GM12891 (cell line): ENCODE data around the gene DSTN.

ENCODE experiments used
- PAX5 ChIP-seq: IDR thresholded peaks from 2 replicates; pipeline ENCODE4 v1.6.1; 2011; ENCODE audit warnings: low read length, moderate library complexity, mild to moderate bottlenecking; ENCODE audit not compliant: insufficient read depth, severe bottlenecking
- POLR2A ChIP-seq: IDR thresholded peaks from 2 replicates; pipeline ENCODE4 v1.6.1; 2011; ENCODE audit warnings: low read depth, low read length, control low read depth
- POLR2AphosphoS5 ChIP-seq: IDR thresholded peaks from 2 replicates; pipeline ENCODE4 v1.6.1; 2011; ENCODE audit warnings: low read depth, low read length, control low read depth
- SPI1 ChIP-seq: IDR thresholded peaks from 2 replicates; pipeline ENCODE4 v1.6.1; 2011; ENCODE audit warnings: low read depth, low read length, control low read depth

GRCh38 chr20:17586250-17586649, 16.4 kb downstream of the DSTN start:
- TF ChIP-seq POLR2A (no peak), POLR2AphosphoS5 (no peak), PAX5 (no peak), SPI1 (no peak)
